Stimulated activated CD4-positive, alpha-beta T cell treated with anti-CD3 and anti-CD28 coated beads, TNF-alpha, amount 100 ng/mL, for 4 hours (primary cell): ENCODE measurements around the gene LAMA4.

ENCODE experiments used
- DNase-seq, 3 experiments: peaks; one replicate each; pipeline ENCODE4 v3.0.0-alpha.2; 2020; ENCODE audit warnings: low read depth in 3 of 3

The LAMA4 gene

GRCh38 chr6:112279031-112279935 lies 24.9 kb upstream of the LAMA4 start:
- no peak for DNase-seq

- no peak for DNase-seq
Observed at GRCh38 chr6:112275365-112275764, 21.0 kb upstream of the LAMA4 start.

- DNase-seq = no peak
Observed at GRCh38 chr6:112274774-112275173, 20.4 kb upstream of the LAMA4 start.

- DNase-seq = no peak
Observed at GRCh38 chr6:112272799-112273198, 18.4 kb upstream of the LAMA4 start.

- DNase-seq = no peak
Observed at GRCh38 chr6:112270756-112271155, 16.4 kb upstream of the LAMA4 start.

- DNase-seq = no peak
Observed at GRCh38 chr6:112269979-112270566, 15.7 kb upstream of the LAMA4 start.

GRCh38 chr6:112269114-112269513 lies 14.7 kb upstream of the LAMA4 start:
- no peak for DNase-seq

- DNase-seq = no peak
Observed at GRCh38 chr6:112268654-112269053, 14.3 kb upstream of the LAMA4 start.

- no peak for DNase-seq
Observed at GRCh38 chr6:112268019-112268418, 13.7 kb upstream of the LAMA4 start.

GRCh38 chr6:112266331-112266730 lies 12.0 kb upstream of the LAMA4 start:
- no peak for DNase-seq

- DNase-seq = no peak
Observed at GRCh38 chr6:112259337-112259675, 4.9 kb upstream of the LAMA4 start.

- DNase-seq = no peak
Observed at GRCh38 chr6:112258642-112259336, 4.4 kb upstream of the LAMA4 start.

GRCh38 chr6:112257178-112257855 lies 3.0 kb upstream of the LAMA4 start:
- DNase-seq = no peak

GRCh38 chr6:112254921-112255320 lies 554 bp upstream of the LAMA4 start:
- no peak for DNase-seq

GRCh38 chr6:112253498-112253840 lies 898 bp downstream of the LAMA4 start:
- no peak for DNase-seq

- DNase-seq = no peak
Observed at GRCh38 chr6:112252571-112253497, 1.5 kb downstream of the LAMA4 start.

- DNase-seq = no peak
Observed at GRCh38 chr6:112251171-112251875, 3.0 kb downstream of the LAMA4 start.

- no peak for DNase-seq
Observed at GRCh38 chr6:112249489-112249888, 4.9 kb downstream of the LAMA4 start.

- DNase-seq = no peak
Observed at GRCh38 chr6:112247275-112247674, 7.1 kb downstream of the LAMA4 start.

- DNase-seq = no peak
Observed at GRCh38 chr6:112245511-112246203, 8.7 kb downstream of the LAMA4 start.
